Gastroesophageal sphincter (tissue), 4 donors: Measurements from ENCODE around the gene PLCL1. TPM values are rescaled to one million over a fixed set of nuclear protein-coding genes. Genes with fewer than 3 reads are reported as not detected.

ENCODE experiments used
- ATAC-seq: fragments of 150-250 bp; one replicate; pipeline ENCODE4 v1.9.1; 2016; ENCODE audit warnings: mild to moderate bottlenecking, moderate library complexity
- H3K27ac ChIP-seq, 4 donors: fragments of 200-600 bp; sonication (generic) in 3 of 4; 1 replicate in 3 of 4; 2 replicates in 1 of 4; pipeline ENCODE4 v1.5.1; 2016 to 2019
- H3K27me3 ChIP-seq: fragments of 200-600 bp; sonication (generic); one replicate; pipeline ENCODE4 v1.5.1; 2019
- H3K36me3 ChIP-seq, 2 donors: fragments of 200-600 bp; sonication (generic); one replicate each; pipeline ENCODE4 v1.5.1; 2019; ENCODE audit warnings: control low read depth in 1 of 2
- H3K4me1 ChIP-seq, 3 donors: fragments of 200-600 bp; sonication (generic); 1 replicate in 2 of 3; 2 replicates in 1 of 3; pipeline ENCODE4 v1.5.1; 2016 to 2019; ENCODE audit warnings: control low read depth in 2 of 3
- H3K4me3 ChIP-seq, 2 donors: fragments of 200-600 bp; sonication (generic); one replicate each; pipeline ENCODE4 v1.5.1; 2019; ENCODE audit warnings: mild to moderate bottlenecking in 1 of 2, moderate library complexity in 1 of 2
- H3K9me3 ChIP-seq, 3 donors: fragments of 200-600 bp; sonication (generic); one replicate each; pipeline ENCODE4 v1.5.1; 2017 to 2019; ENCODE audit warnings: control low read depth in 2 of 3
- CTCF ChIP-seq, 4 experiments: fragments of 200-600 bp in 2 of 4; fragments of 450-650 bp in 2 of 4; sonication (generic) in 1 of 4; IDR thresholded peaks; one replicate each; pipeline ENCODE4 v1.5.1; 2017 to 2019; ENCODE audit warnings: antibody characterized with exemption in 4 of 4, mild to moderate bottlenecking in 2 of 4, moderate library complexity in 2 of 4
- EP300 ChIP-seq: sonication (generic); formaldehyde crosslinking; IDR thresholded peaks from one replicate; pipeline ENCODE4 v1.6.1; 2017; ENCODE audit warnings: antibody characterized with exemption, mild to moderate bottlenecking
- POLR2A ChIP-seq, 2 donors: fragments of 450-650 bp; IDR thresholded peaks; one replicate each; pipeline ENCODE4 v1.6.1; 2017; ENCODE audit warnings: antibody characterized with exemption in 2 of 2, mild to moderate bottlenecking in 2 of 2, moderate library complexity in 1 of 2
- POLR2AphosphoS5 ChIP-seq: sonication (generic); formaldehyde crosslinking; IDR thresholded peaks from one replicate; pipeline ENCODE4 v1.6.1; 2017; ENCODE audit warnings: antibody characterized with exemption
- WGBS, 2 donors: methylation state at CpG; one replicate each; pipeline ENCODE4 v1.1.5; 2018; ENCODE audit warnings: low coverage in 1 of 2; 5-methylcytosine and 5-hydroxymethylcytosine counted together
- total RNA-seq, 4 donors: library from RNA; depleted of rRNA; stranded (reverse); fragments of >200 nt; gene quantifications; one replicate each; pipeline ENCODE4 v1.1.0, GENCODE V29; 2016

The PLCL1 gene
- total RNA-seq, 4 donors from 2014 or later: 23.4 to 89.2 (median 47.4) TPM

- H3K27ac ChIP-seq: no peak overlapping the region
- 53 to 65% methylated on average over 2 of the region's 2 CpGs for WGBS, 2 donors
- no peak for ATAC-seq
Measured at GRCh38 chr2:198113316-198113715, 308.9 kb downstream of the PLCL1 start.

GRCh38 chr2:198114064-198114463 lies 309.7 kb downstream of the PLCL1 start:
- no peak for ATAC-seq

More at GRCh38 chr2:198113316-198113715, 308.9 kb downstream of the PLCL1 start:
- TF ChIP-seq EP300: no peak
- TF ChIP-seq CTCF (IDR thresholded peaks at IDR 0.05): no peak
- TF ChIP-seq POLR2A (IDR thresholded peaks at IDR 0.05): no peak
- TF ChIP-seq POLR2AphosphoS5: no peak
- H3K4me3 ChIP-seq: no peak overlapping the region
- peaks cover 5 to 21% (median 10%) of the 10 kb centered on the region in 3 donors for H3K4me1 ChIP-seq
- H3K27me3 ChIP-seq: no peaks in the 10 kb centered on the region
- H3K9me3 ChIP-seq: no peaks in the 10 kb centered on the region
- H3K36me3 ChIP-seq: no peaks in the 10 kb centered on the region

GRCh38 chr2:198115201-198115600 lies 310.8 kb downstream of the PLCL1 start:
- no peak for TF ChIP-seq POLR2A (IDR thresholded peaks at IDR 0.05)
- no peak for TF ChIP-seq POLR2AphosphoS5
- TF ChIP-seq CTCF (IDR thresholded peaks at IDR 0.05): no peak
- no peak for TF ChIP-seq EP300
- H3K27ac ChIP-seq: no peak overlapping the region
- H3K4me3 ChIP-seq: no peak overlapping the region
- H3K27me3 ChIP-seq: no peaks in the 10 kb centered on the region
- H3K4me1 ChIP-seq: peaks cover 5 to 24% (median 10%) of the 10 kb centered on the region in 3 donors
- no peaks in the 10 kb centered on the region for H3K9me3 ChIP-seq
- no peaks in the 10 kb centered on the region for H3K36me3 ChIP-seq
- ATAC-seq: no peak

More at GRCh38 chr2:198114064-198114463, 309.7 kb downstream of the PLCL1 start:
- Histone ChIP-seq H3K9me3 (no peaks in the 10 kb centered on the region), H3K36me3 (no peaks in the 10 kb centered on the region), H3K27ac (no peak overlapping the region), H3K27me3 (no peaks in the 10 kb centered on the region), H3K4me1 (peaks cover 5 to 24% (median 10%) of the 10 kb centered on the region in 3 donors), H3K4me3 (no peak overlapping the region)
- TF ChIP-seq EP300 (no peak), CTCF (IDR thresholded peaks at IDR 0.05) (no peak), POLR2A (IDR thresholded peaks at IDR 0.05) (no peak), POLR2AphosphoS5 (no peak)
- 40 to 73% methylated on average over 1 of the region's 1 CpG for WGBS, 2 donors

- WGBS, 2 donors: 8 to 15% methylated on average over 1 of the region's 1 CpG
- H3K9me3 ChIP-seq: no peaks in the 10 kb centered on the region
- TF ChIP-seq POLR2A (IDR thresholded peaks at IDR 0.05) (no peak), EP300 (no peak), POLR2AphosphoS5 (no peak), CTCF (IDR thresholded peaks at IDR 0.05) (no peak)
- H3K27me3 ChIP-seq: no peaks in the 10 kb centered on the region
- no peaks in the 10 kb centered on the region for H3K36me3 ChIP-seq
- no peak for ATAC-seq
- peaks cover 5 to 24% (median 10%) of the 10 kb centered on the region in 3 donors for H3K4me1 ChIP-seq
- H3K27ac ChIP-seq: peak overlapping the region in 1 of 4 donors; percentile 20
- no peak overlapping the region for H3K4me3 ChIP-seq
Measured at GRCh38 chr2:198116756-198117155, 312.4 kb downstream of the PLCL1 start.

DNA sequence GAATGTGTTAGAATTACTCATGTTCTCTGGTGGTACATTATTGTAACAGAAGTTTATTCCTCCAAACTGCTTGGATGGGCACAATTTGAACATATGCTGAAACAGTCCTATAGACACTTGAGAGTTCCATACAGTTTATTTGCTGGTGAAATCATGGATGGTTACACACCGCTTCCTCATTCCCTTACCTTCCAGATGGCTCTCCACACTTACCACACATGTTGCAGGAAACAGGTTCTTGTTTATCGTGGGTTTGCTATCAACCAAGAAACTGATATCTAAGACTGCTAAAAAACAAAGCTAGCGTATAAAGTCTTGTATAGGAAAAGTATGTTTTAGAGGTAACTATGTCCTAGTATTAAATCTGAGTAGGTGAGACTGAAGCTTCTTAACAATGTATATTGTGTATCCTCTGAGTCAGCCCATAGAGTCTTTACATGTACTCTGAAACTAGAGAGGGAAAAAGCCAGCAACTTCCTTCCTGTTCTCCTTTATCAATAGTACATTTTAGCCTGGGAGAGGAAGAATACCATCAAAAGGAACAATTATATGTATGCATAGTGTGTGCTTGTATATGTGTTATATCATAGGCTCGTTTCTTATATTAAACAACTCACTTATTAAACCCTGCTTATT lies 313.1 kb downstream of the PLCL1 start:
- Histone ChIP-seq H3K4me3 (no peak overlapping the region), H3K9me3 (no peaks in the 10 kb centered on the region), H3K27ac (no peak overlapping the region), H3K36me3 (no peaks in the 10 kb centered on the region), H3K4me1 (peaks cover 5 to 24% (median 6%) of the 10 kb centered on the region in 3 donors), H3K27me3 (no peaks in the 10 kb centered on the region)
- TF ChIP-seq CTCF (IDR thresholded peaks at IDR 0.05): no peak
- TF ChIP-seq POLR2AphosphoS5: no peak
- TF ChIP-seq EP300: no peak
- TF ChIP-seq POLR2A (IDR thresholded peaks at IDR 0.05): no peak
- 59 to 97% methylated on average over 2 to 4 of the region's 4 CpGs for WGBS, 2 donors
- ATAC-seq: no peak
